ENCODE data around the gene NUP133.
"Not testable (repeated sequence)": the region's sequence is repeated elsewhere in the genome, so short reads cannot be mapped to it uniquely, and the experiment has no call there.

NUP133 gene

DNA sequence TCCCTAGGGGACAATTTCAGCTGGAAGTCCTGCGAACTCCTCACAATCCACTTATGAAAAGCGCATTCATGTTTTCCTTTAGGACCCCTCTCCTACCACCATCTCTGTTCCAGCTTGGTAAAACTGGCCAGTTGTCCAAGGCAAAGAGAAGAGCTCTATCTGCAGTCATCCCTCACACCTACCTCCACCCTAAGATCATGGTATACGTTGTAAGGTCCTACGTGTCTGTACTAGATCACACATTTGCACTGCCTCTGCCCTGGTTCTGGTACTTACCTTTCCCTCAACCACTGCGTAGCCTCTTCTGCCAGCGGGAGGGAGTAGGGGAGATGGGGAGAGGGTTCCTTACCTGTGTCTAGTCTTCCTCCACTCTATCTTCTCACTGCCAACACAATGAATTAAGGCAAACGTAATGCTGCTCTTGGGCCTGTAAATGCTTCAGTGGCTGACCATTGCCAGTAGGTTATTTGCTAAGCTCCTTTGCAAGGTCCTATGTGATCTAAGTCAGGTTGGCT is 739 bp upstream of the NUP133 start:
- DNase-seq, result no peak

DNA sequence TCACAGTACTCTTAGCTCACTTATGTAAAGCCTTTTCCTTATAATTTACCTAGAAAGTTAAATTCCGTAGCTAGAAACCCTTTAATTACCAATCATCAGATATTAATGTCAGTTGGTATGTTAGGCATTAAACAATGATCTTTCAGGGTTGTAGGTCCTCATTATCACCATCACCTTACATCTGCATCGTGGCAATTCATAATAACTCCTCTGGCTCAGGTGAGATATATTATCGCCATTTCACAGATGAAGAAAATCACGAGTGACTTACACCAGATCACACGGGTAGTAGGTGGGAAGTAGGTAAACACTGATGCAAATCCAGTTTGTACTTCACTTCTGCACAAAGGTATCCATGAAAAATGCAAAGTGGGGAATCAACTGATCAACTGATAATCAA is 639 bp downstream of the NUP133 start:
- DNase-seq, result no peak

DNA sequence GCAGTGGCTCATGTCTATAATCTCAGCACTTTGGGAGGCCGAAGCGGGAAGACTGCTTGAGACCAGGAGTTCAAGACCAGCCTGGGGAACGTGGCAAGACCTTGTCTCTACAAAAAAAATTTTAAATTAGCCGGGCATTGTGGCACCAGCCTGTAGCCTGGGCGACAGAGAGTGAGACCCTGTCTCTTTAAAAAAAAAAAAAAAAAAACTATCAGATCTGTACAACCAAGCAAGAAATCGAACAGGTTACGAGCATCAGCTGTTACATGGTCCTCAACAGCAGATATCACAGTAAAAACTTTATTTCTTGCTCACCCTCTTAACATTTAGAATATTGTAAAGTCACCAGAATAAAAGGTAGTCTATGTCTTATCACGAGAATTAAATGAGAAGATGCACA is 1.5 kb downstream of the NUP133 start:
- no peak for DNase-seq

DNA sequence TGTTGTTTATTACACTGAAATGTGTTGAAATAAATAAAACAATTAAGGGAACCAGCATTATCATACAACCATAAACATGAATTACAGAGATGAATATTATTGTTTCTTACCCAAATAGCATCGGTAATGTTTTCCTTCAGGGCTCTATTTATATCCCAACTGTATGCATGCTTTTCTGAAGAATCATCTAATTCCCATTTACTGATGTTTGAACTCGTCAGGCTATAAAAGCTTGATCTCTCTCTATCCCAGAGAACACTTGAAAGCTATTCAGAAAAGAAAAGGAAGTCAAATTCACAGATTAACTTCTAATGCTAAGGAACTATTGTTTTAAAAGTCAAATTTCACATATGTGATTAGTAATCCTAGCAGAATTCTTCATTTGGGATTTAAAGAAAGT is 12.4 kb downstream of the NUP133 start:
- DNase-seq, result no peak

DNA sequence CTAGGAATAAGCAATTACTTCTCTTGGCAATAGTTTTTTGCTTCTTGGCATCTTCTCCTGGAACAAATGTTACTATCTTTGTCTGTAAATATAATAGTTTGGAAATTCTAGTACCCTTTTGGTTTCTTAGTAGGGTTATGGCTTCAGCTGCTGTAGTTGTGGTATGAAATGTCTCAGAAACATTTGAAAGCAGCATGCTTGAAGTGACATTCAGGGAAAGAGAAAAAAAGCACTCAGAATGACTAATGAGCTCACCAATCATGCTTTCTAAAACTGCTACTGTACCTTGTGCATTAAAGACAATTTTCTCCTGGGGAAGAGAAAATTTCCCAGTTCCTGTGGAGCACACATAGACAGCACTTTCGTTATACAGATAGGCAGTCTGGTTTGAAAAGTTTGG is 21.0 kb downstream of the NUP133 start:
- no peak for DNase-seq

DNA sequence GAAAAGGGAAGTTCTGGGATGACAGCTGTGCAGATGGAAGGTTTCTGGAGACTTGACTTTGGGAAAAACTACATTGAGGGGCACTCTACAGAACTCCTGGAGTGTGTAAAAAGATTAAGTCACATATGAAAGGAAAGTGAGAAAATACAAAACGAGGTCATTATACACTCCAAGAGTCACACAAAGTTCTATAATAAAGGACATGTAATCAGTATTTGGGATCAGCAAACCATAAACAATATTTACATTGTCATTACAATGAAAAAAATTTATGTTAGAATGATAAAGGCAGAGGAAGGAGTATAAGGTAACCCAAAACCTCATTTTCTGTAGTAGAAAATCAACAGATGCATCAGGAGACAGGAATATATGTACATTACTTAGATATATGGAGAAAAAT is 22.8 kb downstream of the NUP133 start:
- no peak for DNase-seq

DNA sequence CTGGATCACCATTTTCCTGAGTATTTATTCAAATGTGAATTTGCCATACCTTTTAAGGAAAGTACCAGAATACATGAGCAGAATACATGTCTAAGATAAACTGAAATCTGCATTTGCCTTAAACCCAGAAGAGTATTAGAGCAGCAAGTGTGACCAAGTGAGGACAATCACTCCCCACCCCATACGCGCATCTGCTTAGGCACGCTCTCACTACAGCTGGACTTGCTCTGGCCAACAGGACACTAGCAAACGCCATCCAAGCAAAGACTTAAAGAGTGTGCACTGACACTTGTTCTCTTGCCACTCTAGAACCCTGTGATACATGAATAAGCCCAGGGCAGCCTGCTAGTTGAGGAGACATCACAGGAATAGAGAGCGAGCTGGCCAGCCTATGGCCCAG is 25.6 kb downstream of the NUP133 start:
- no peak for DNase-seq

DNA sequence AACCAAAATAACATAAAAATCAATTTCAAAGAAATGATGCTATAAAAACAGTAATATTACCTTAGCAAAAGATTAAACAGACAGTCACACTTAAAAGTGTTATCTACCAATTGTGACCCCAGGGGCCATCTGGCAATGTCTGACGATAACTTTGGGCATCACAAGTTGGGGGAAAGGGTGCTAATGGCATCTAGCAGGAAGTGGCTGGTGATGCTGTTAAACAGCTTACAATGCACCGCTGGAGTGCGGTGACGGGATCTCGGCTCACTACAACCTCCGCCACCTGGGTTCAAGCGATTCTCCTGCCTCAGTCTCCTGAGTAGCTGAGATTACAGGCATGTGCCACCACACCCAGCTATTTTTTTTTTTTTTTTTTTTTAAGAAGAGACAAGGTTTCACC is 27.6 kb downstream of the NUP133 start:
- DNase-seq, result no peak

DNA sequence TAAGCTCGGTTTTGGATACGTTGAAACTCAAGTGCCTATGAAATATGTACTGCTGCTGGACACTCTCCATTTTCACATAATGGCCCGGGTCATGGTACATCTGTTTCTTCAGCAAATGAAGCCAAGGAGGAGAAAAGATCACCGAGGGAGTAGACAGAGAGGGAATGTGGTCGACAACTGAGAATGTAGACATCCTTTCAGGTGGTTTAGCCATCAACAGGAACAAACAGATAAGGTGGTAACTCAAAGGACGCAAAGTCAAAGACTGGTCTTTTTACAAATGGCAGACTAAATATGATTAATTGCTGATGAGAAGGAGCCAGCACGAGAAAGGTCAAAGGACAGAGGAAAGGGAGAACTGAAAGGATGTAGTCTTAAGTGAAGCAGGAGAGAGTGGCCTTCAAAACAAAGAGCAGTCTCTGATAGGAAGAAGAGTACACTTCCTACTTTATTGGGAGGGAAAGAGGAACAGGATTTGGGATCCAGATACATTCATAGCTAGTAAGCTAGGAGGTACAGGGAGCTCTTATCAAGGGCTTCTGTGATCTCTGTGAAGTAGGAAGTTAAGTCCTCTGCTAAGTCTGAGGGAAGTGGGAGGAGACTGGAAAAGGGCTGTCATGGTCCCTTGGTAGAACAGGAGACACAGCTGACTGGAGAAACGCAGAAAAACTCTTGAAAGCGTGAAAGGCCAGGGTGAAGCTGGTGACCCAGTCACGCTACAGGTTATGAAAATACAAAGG is 28.3 kb downstream of the NUP133 start:
- DNase-seq, result no peak

DNA sequence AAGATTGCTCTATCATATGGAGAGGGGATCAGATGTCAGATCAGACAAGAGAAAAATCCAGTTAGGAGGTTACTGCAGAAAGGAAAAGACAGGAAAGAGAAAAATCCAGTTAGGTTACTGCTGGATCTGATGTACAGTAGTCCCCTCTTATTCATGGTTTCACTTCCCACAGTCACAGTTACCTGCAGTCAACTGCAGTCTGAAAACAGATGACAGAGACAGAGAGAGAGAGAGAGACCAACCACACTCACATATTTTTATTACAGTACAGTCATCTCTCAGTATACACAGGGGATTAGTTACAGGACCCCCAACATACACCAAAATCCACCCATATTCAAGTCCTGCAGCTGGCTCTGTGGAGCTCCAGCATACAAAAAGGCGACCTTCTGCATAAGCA is 29.3 kb downstream of the NUP133 start:
- no peak for DNase-seq

DNA sequence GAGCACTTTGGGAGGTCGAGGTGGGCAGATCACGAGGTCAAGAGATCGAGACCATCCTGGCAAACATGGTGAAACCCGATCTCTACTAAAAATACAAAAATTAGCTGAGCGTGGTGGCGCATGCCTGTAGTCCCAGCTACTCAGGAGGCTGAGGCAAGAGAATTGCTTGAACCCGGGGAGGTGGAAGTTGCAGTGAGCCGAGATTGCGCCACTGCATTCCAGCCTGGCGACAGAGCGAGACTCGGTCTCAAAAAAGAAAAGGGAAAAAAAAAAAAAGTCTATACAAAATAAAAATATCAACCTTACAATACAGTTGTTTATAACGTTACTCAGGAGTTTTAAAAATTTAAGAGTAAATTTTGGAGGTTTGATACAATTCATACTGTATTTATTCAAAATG is 32.3 kb downstream of the NUP133 start:
- not testable (repeated sequence) for DNase-seq

DNA sequence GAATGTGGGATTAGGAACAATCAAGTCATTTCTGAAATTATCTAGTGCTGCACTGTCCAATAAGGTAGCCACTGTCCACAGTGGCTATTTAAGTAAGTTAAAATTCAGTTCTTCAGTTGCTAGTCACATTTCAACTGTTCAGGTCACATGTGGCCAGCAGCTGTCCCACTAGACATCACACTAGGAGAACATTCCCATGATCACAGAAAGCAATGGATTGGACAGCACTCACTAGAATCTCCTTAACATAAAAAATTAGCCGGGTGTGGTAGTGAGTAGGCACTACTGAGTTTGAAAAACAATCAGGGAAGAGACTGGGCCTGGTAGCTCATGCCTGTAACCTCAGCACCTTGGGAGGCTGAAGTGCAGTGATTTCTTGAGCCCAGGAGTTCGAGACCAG is 33.6 kb downstream of the NUP133 start:
- DNase-seq, result no peak

DNA sequence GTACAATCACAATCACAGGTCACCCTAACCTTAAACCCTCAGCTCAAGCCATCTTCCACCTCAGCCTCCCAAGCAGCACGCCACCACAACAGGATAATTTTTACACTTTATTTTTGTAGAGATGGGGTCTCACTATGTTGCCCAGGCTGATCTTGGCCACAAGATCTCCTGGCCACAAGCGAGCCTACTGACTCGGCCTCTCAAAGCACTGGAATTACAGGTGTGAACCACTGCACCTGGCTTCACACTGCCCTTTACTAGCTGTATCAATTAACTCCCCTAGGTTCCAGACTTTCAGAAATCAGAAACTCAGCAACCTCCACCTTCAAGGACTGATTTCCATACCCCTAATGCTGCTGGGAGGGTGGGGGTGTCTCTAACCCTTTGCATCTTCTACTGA is 37.0 kb downstream of the NUP133 start:
- DNase-seq, result no peak

DNA sequence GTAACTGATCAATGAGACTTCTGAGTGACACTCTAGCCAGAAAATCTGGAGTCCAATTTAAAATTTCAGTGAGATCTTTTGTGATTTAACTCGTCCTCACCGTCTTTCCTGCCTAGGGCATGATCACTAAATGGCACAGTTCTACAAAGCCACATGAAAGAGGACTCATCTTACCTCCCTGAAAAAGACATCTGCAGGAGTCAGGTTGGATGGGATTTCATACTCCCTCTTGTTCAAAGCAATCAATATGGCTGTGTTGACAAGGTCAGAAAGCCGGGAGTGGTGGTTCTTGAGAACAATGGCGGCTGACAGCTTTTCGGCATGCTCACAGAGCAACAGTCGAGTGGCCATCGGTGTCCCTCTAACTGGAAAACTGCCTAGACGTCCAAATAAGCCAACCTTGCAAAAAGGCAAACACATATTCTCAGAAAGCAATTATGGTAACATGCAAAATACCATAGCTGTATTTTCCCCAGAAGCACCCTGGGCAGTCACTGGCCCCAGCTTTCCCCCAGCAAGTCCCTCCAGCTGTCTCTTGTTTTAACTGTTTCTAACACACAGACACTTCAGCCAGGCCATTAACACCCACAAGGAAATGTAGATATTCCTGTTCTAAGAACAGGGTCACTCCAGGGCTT is 37.6 kb downstream of the NUP133 start:
- DNase-seq, result no peak

DNA sequence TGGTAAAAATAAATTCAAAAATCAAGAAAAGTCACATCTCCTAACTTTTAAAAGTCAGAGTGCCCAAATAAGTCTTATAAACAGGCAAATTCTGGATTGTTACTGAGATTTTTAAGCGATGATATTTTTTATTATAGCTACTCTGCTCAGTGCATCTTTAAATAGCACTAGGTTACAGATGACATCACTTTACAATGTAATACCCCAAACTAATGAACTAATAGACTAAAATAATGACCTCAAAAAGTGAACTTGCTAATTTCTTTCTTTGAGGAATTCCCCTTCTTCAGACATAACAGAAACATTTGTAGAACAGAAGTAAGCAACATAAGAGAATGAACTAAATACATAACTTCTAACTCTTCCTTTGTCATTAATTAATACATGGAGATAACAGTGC is 41.3 kb downstream of the NUP133 start:
- no peak for DNase-seq

DNA sequence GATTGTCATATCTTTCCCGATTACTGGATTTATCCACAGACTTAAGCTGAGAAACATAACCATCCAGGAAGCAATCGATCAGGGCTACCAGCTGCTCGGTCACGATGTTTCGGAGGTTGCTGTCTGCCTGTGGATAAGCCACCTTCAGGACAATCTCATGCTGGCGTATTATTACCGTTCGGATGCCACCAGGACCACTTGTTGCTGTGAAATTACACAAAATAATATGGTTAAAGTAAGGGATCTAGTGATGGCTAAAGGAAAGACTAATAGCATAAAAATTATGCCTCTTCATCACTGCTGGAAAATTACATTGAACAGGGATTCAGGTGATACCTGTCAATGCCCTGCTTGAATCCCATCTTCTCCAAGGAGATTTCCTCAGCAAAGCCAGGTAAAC is 43.5 kb downstream of the NUP133 start:
- DNase-seq, result no peak

DNA sequence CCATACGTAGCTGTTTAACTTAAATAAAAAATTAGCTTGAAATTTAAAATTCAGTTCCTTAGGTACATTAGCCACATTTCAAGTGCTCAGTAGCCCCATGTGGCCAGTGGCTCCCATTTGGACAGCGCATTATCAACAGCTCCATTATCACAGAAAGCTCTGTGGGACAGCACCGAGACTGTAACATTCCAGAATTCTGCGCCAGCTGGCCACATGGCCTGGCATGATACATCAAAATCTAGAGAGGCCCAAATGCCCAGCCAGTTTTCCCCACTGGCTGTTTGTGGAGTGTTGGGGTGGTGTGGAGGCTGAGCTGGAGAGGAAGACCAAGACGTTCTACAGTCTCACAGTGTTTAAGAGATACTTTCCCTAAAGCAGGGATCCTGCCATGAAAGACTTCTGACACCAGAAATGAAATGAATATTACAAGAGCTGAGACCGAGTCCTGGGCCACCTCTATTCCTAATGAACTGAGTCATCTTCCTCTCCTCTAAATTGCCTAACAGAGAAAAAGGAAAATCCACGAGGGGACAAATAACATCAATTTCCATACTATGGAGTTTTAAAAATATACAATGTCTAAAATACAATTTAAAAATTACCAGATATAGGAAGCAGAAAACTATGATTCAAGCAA is 47.0 kb downstream of the NUP133 start:
- no peak for DNase-seq

DNA sequence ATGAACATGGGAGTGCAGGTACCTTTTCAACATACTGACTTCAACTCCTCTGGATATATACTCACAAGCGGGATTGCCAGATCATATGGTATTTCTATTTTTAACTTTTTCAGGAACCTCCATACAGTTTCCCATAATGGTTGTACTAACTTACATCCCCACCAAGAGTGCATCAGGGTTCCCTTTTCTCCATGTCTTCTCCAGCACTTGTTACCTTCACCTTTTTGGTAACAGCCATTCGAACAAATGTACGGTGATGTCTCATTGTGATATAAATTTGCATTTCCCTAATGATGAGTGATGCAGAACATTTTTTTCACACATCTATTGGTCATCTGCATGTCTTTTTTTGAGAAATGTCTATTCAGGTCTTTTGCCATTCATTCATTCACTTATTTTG is 48.3 kb downstream of the NUP133 start:
- DNase-seq, result no peak

DNA sequence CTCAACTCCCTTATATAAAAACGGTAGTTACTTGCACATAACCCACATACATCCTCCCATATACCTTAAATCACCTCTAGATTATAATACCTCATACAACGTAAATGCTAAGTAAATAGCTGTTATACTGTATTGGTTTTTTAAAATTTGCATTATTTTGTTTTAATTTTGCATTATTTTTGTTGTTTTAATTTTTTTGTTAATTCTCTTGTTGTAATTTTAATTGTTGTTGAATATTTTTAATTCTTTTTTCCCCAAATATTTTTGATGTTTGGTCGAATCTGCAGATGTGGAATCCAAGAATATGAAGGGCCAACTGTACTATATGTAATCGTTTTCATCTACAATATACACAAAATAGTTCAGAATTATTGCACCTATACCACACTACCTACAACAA is 50.7 kb downstream of the NUP133 start:
- DNase-seq, result no peak

DNA sequence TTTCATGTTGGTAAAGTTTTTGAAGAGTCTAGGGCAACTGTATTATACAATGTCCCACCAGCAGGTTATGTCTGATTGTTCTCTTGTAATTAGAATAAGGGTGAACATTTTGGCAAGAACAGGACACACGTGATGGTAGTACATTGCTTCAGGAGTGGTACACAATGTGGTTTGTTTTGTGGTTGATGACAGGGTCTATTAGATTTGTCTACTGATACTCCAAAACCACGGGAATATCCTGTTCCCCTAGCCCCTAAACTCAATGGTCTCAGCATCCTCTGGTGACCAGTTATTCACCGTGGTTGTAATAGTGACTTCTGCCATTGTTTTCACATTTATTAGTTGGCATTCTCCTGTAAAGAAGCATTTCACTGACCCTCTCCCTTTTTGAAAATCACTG is 52.1 kb downstream of the NUP133 start:
- no peak for DNase-seq

DNA sequence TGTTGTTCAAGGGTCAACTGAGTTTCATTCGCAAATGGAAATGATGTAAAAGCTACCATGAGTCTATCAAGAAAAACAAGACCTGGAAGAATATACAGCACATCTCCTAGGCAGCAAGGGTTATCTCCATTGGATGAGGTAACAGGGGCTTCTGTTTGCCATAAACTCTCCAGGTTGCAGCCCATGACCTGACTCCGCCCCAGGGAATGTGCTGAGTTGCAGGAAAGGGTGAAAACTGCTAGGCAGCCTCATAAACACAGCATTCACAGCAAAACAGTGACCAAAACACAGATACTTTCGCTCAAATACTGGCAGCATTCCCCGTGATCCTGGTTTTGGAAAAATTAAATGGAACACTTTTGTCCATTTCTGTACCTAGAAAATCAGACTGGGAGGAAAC is 54.1 kb downstream of the NUP133 start:
- DNase-seq, result no peak

DNA sequence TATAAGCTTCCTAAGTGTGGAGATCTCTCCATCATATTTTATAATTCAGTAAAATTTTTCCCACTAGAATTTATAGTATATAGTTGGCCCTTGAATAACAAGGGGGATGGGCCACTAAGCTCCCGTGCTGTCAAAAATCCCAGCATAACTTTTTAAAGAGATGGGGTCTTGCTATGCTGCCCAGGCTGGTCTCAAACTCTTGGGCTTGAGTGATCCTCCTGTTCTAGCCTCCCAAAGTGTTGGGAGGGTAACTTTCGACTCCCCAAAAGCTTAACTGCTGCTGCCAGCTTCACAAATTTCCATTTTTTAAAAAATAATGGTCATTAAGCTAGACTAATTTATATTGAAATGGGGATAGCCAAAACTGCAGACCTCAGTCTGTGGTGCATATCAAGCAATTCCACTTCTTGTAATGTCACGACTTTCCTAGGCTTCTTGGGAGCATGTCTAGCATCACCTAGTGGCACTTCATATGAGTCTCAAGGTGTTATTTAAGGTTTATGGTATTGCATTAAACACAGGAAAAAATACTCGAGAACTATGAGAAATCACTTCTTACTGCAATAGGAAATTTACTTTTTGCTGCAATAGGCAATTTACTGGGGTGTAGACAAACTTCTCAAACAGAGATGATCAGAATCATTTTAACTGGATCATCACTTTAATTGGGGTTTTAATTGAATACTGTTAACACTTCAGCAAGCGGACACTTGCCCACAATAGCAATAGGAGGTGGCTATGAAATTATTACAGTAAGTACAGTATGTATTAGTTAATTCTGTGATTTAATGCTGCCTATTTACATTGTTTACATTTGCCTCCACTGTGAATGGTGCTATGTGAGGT is 55.0 kb downstream of the NUP133 start:
- DNase-seq, result no peak

DNA sequence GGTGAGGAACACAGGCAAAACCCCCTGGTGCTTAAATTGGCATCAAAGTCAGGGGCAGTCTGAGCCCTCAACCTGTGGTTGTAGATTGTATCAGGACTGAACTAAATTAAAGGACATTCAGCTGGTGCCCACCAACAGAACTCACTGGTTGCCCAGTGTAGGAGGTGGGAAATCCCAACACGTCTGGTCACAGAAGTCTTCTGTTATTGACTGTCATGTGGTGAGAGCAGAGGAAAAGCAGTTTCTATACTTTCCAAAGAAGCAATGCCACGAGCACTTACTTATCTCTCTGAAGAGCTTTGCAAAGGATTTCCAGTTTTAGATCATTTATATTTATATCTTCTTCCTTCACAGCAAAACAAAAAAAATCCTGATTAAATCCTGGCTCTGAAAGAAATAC is 59.3 kb downstream of the NUP133 start:
- no peak for DNase-seq

Data from retina (tissue), 1 donor.